ENCODE results near the gene MARCKSL1. TPM values are rescaled to one million over a fixed set of nuclear protein-coding genes. Genes with fewer than 3 reads are reported as not detected.

The MARCKSL1 gene
- total and polyA plus RNA-seq, 2 of the 8 experiments (the other 6 are each of a cell fraction or from before 2014, with no cell fraction given) = 536 to 558 TPM

GRCh38 chr1:32341971-32342370, 5.9 kb upstream of the MARCKSL1 start:
- no peaks in the 10 kb centered on the region for H3K36me3 ChIP-seq (ENCODE audit: control insufficient read depth in 2 of 4, insufficient read depth in 4 of 4, low read length in 3 of 4)
- no peak overlapping the region for H2AK5ac ChIP-seq (ENCODE audit: low read depth, low read length)
- no peak overlapping the region for H2BK20ac ChIP-seq (ENCODE audit: low read length)
- H3K9ac ChIP-seq (replicated peaks in 1 of 4; ENCODE audit: extremely low read depth in 1 of 4, low read depth in 3 of 4, low read length in 3 of 4) = no peak overlapping the region
- FAIRE-seq (no peak), DNase-seq (ENCODE audit: low read depth in 1 of 2, low spot score in 2 of 2) (no peak)
- H2BK120ac ChIP-seq (replicated peaks; ENCODE audit: low read depth, low read length) = no peak overlapping the region
- no peak overlapping the region for H3K4me3 ChIP-seq (ENCODE audit: extremely low read depth in 1 of 4, insufficient read depth in 2 of 4, low read depth in 3 of 4, low read length in 4 of 4)
- no peak overlapping the region for H2BK5ac ChIP-seq (ENCODE audit: low read depth, low read length)
- H4K20me1 ChIP-seq (replicated peaks in 1 of 2; ENCODE audit: control insufficient read depth in 1 of 2, insufficient read depth in 2 of 2, low read length in 2 of 2) = no peaks in the 10 kb centered on the region
- no peak overlapping the region for H3K27ac ChIP-seq (ENCODE audit: low read depth, low read length)
- H3K14ac ChIP-seq (ENCODE audit: insufficient read length) = no peak overlapping the region
- H3K79me1 ChIP-seq (ENCODE audit: low read depth, low read length) = no peaks in the 10 kb centered on the region
- CTCF ChIA-PET (ENCODE audit: partially characterized antibody) = interaction anchor here (0.6 to 1.7 kb wide), 3 partner anchors 9 to 221 kb away, joined by 3 to 7 read pairs (median 6); no protein-coding TSS in a partner anchor
- no peaks in the 10 kb centered on the region for H3K9me3 ChIP-seq (ENCODE audit: insufficient read depth in 2 of 2, low read depth in 1 of 2, low read length in 1 of 2)
- H3K4me2 ChIP-seq (ENCODE audit: insufficient read depth in 1 of 2, low read depth in 2 of 2, low read length in 2 of 2) = no peak overlapping the region
- no peak overlapping the region for H3K4ac ChIP-seq (replicated peaks; ENCODE audit: insufficient read length, low read depth, low read length)
- no peak overlapping the region for H2BK12ac ChIP-seq (ENCODE audit: low read depth, low read length)
- POLR2A ChIA-PET (ENCODE audit: partially characterized antibody) = interaction anchor here (0.6 to 17.1 kb wide), 6 partner anchors 8 to 101 kb away, joined by 3 to 321 read pairs (median 5); partner anchors contain the start of genes FAM229A, MARCKSL1 and TSSK3
- 77% methylated on average over 5 of the region's 5 CpGs; no CpG with 5 or more reads in 1 of the 2 experiments for WGBS, 2 experiments (ENCODE audit: extremely low coverage in 1 of 2, insufficient coverage in 1 of 2, insufficient read length in 1 of 2, insufficient replicate concordance in 2 of 2, low coverage in 1 of 2, low lambda C conversion rate in 2 of 2, missing lambda C conversion rate in 1 of 2)
- no peak overlapping the region for H3K18ac ChIP-seq (ENCODE audit: extremely low read depth, low read length)
- H3K23ac ChIP-seq (ENCODE audit: insufficient read length) = no peak overlapping the region
- H3K4me1 ChIP-seq (replicated peaks in 1 of 4; ENCODE audit: control insufficient read depth in 3 of 4, insufficient read depth in 4 of 4, low read length in 3 of 4) = peaks cover 0 to 12% (median 8%) of the 10 kb centered on the region in 4 experiments; a peak in 6 of 7 replicates
- H4K91ac ChIP-seq (replicated peaks; ENCODE audit: insufficient read length, low read length) = no peak overlapping the region
- H3K23me2 ChIP-seq (ENCODE audit: low read depth, low read length) = no peaks in the 10 kb centered on the region
- H3K56ac ChIP-seq (replicated peaks; ENCODE audit: insufficient read length, low read depth, low read length) = no peak overlapping the region
- no peak overlapping the region for H2BK15ac ChIP-seq (ENCODE audit: low read length)
- no peak for TF ChIP-seq CREB1 (IDR thresholded peaks at IDR 0.05)
- no peak for TF ChIP-seq SP2 (IDR thresholded peaks at IDR 0.05; ENCODE audit: low read length)
- TF ChIP-seq TAF7 (optimal IDR thresholded peaks at IDR 0.05; ENCODE audit: borderline replicate concordance, low read depth, low read length) = no peak
- no peak for TF ChIP-seq ASH2L (IDR thresholded peaks at IDR 0.05; ENCODE audit: low read length)
- no peak for TF ChIP-seq PHF8 (conservative IDR thresholded peaks at IDR 0.05; ENCODE audit: low read depth, low read length)
- no peak for TF ChIP-seq HDAC6 (IDR thresholded peaks at IDR 0.05; ENCODE audit: low read depth, low read length)
- TF ChIP-seq EZH2 (IDR thresholded peaks at IDR 0.05; ENCODE audit: low read depth, low read length, severe bottlenecking) = no peak
- TF ChIP-seq SAP30 (IDR thresholded peaks at IDR 0.05; ENCODE audit: insufficient read depth, insufficient replicate concordance, low read length) = no peak
- TF ChIP-seq SUZ12 (IDR thresholded peaks at IDR 0.05; ENCODE audit: low read length) = no peak
- no peak for TF ChIP-seq CBX8 (IDR thresholded peaks at IDR 0.05; ENCODE audit: borderline replicate concordance, low read depth, low read length)
- no peak for TF ChIP-seq SIN3A (conservative IDR thresholded peaks at IDR 0.05 in 1 of 2, IDR thresholded peaks at IDR 0.05 in 1 of 2; ENCODE audit: low read depth in 1 of 2, low read length in 2 of 2)
- no peak for TF ChIP-seq NRF1 (IDR thresholded peaks at IDR 0.05; ENCODE audit: low read depth, low read length)
- TF ChIP-seq POU5F1 (IDR thresholded peaks at IDR 0.05; ENCODE audit: low read depth, low read length) = no peak
- peaks cover 0 to 2% (median under 1%) of the 10 kb centered on the region in 4 experiments; a peak in 4 of 7 replicates for H3K27me3 ChIP-seq (replicated peaks in 1 of 4; ENCODE audit: control insufficient read depth in 3 of 4, extremely low read depth in 1 of 4, insufficient read depth in 3 of 4, low read length in 3 of 4)
- H4K8ac ChIP-seq (ENCODE audit: extremely low read depth, insufficient read depth, low read length) = no peak overlapping the region
- no peak overlapping the region for H2AFZ ChIP-seq (ENCODE audit: low read length)
- no peaks in the 10 kb centered on the region for H3K79me2 ChIP-seq (ENCODE audit: control insufficient read depth in 1 of 2, insufficient read depth in 2 of 2, low read length in 2 of 2)
- H4K5ac ChIP-seq (ENCODE audit: insufficient read length, low read depth, low read length) = no peak overlapping the region

Measured in H1 (cell line).